GM18526 (cell line): ENCODE data around the gene DDX10.

ENCODE experiments used
- POLR2A ChIP-seq: IDR thresholded peaks from 3 replicates; pipeline ENCODE4 v1.6.1; 2011; ENCODE audit not compliant: insufficient read length; ENCODE audit errors: extremely low read depth

The DDX10 gene

GRCh38 chr11:108929241-108929640 lies 264.4 kb downstream of the DDX10 start:
- TF ChIP-seq POLR2A: no peak

- no peak for TF ChIP-seq POLR2A
Measured at GRCh38 chr11:108931168-108931567, 266.3 kb downstream of the DDX10 start.

- no peak for TF ChIP-seq POLR2A
Measured at GRCh38 chr11:108933630-108934029, 268.8 kb downstream of the DDX10 start.

- TF ChIP-seq POLR2A: no peak
Measured at GRCh38 chr11:108934289-108934688, 269.4 kb downstream of the DDX10 start.

GRCh38 chr11:108934696-108935095 lies 269.8 kb downstream of the DDX10 start:
- no peak for TF ChIP-seq POLR2A

- TF ChIP-seq POLR2A: no peak
Measured at GRCh38 chr11:108937746-108938145, 272.9 kb downstream of the DDX10 start.

- no peak for TF ChIP-seq POLR2A
Measured at GRCh38 chr11:108938604-108939003, 273.7 kb downstream of the DDX10 start.

GRCh38 chr11:108939135-108939534 lies 274.3 kb downstream of the DDX10 start:
- no peak for TF ChIP-seq POLR2A

GRCh38 chr11:108943853-108944252 lies 279.0 kb downstream of the DDX10 start:
- TF ChIP-seq POLR2A: no peak

GRCh38 chr11:108944471-108945178 lies 279.8 kb downstream of the DDX10 start:
- no peak for TF ChIP-seq POLR2A

- TF ChIP-seq POLR2A: no peak
Measured at GRCh38 chr11:108945341-108945740, 280.5 kb downstream of the DDX10 start.

- no peak for TF ChIP-seq POLR2A
Measured at GRCh38 chr11:108947654-108948570, 283.0 kb downstream of the DDX10 start.

- no peak for TF ChIP-seq POLR2A
Measured at GRCh38 chr11:108958368-108959104, 293.7 kb downstream of the DDX10 start.

- TF ChIP-seq POLR2A: no peak
Measured at GRCh38 chr11:108959105-108959761, 294.4 kb downstream of the DDX10 start.

- TF ChIP-seq POLR2A: no peak
Measured at GRCh38 chr11:108959874-108960273, 295.0 kb downstream of the DDX10 start.

GRCh38 chr11:108960501-108960900 lies 295.6 kb downstream of the DDX10 start:
- TF ChIP-seq POLR2A: no peak

- no peak for TF ChIP-seq POLR2A
Measured at GRCh38 chr11:108961095-108961494, 296.2 kb downstream of the DDX10 start.
